K562 (cell line): ENCODE data around the gene TCF15.

Experiments used
- ETV6 ChIP-seq, 3 experiments: fragments of 150-350 bp in 1 of 3; sonication (generic) in 1 of 3; formaldehyde crosslinking in 1 of 3; IDR thresholded peaks; 2 replicates each; pipeline versions ENCODE4 v1.6.1 to v1.8.0; 2014 to 2022; ENCODE audit warnings: borderline replicate concordance in 2 of 3, low read depth in 2 of 3, antibody characterized with exemption in 1 of 3, low read length in 1 of 3, mild to moderate bottlenecking in 1 of 3, missing genetic modification reagents in 1 of 3
- FOSL1 ChIP-seq: fragments of 200-800 bp; sonication (Bioruptor generic); conservative IDR thresholded peaks from 2 replicates; pipeline ENCODE4 v1.6.1; 2016; ENCODE audit warnings: missing genetic modification characterization, missing compliant biosample characterization
- POLR3G ChIP-seq: IDR thresholded peaks from 2 replicates; pipeline ENCODE4 v1.6.1; 2011; ENCODE audit not compliant: insufficient read length, insufficient replicate concordance; ENCODE audit errors: extremely low read depth
- TF ChIP-seq, protein P1 (sequence below): fragments of 450-650 bp; IDR thresholded peaks from 2 replicates; pipeline ENCODE4 v1.6.1; 2018; ENCODE audit warnings: mild to moderate bottlenecking, low read depth; ENCODE audit not compliant: partially characterized antibody
- TF ChIP-seq, protein P2 (sequence below): sonication (generic); formaldehyde crosslinking; IDR thresholded peaks from 2 replicates; pipeline ENCODE4 v1.5.0; 2020; ENCODE audit warnings: missing genetic modification reagents

DNA sequence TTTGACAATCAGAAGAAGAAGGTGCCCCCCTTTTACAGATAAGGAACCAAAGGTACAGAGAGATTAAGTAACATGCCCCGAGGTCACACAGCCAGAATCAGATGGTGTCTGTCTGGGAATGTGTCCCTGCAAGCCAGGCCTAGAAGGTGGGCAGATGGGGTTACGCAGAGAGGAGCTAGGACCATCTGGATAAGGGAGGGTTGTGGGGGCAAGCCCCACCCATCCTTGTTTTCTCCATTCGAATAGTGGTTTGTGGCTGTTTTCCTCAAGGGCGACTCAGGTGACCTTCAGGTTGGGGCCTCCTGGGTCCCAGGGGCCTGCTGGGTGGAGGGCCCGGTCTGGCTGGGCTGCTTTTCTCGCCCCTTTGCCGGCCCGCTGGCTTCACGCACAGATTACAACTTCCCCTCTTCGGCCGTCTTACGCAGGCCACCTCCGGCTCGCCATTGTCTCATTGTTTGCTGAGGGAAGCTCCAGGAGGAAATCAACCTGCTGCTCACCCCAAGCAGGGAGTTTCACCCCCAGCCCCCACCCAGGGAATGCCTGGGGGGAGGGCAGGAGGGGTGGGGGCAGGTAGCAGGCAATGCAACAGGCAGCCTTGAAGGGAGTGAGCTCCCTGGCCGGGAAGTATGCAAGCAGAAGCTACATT is 35.7 kb downstream of the TCF15 start:
- TF ChIP-seq FOSL1 (tag) (no peak), ETV6 (IDR thresholded peaks at IDR 0.05; ENCODE audit: borderline replicate concordance in 1 of 2, low read depth in 2 of 2, low read length in 1 of 2) (no peak), ETV6 (CRISPR knock-in tag; IDR thresholded peaks at IDR 0.05; ENCODE audit: borderline replicate concordance) (no peak), POLR3G (no peak)
- TF ChIP-seq, protein P1, sequence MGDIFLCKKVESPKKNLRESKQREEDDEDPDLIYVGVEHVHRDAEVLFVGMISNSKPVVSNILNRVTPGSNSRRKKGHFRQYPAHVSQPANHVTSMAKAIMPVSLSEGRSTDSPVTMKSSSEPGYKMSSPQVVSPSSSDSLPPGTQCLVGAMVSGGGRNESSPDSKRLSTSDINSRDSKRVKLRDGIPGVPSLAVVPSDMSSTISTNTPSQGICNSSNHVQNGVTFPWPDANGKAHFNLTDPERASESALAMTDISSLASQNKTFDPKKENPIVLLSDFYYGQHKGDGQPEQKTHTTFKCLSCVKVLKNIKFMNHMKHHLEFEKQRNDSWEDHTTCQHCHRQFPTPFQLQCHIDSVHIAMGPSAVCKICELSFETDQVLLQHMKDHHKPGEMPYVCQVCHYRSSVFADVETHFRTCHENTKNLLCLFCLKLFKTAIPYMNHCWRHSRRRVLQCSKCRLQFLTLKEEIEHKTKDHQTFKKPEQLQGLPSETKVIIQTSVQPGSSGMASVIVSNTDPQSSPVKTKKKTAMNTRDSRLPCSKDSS, result no peak
- TF ChIP-seq, protein P2, sequence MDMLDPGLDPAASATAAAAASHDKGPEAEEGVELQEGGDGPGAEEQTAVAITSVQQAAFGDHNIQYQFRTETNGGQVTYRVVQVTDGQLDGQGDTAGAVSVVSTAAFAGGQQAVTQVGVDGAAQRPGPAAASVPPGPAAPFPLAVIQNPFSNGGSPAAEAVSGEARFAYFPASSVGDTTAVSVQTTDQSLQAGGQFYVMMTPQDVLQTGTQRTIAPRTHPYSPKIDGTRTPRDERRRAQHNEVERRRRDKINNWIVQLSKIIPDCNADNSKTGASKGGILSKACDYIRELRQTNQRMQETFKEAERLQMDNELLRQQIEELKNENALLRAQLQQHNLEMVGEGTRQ, result no peak
